Ishikawa (cell line): ENCODE results near the gene DNAJC15.

Experiments
- CEBPB ChIP-seq: IDR thresholded peaks from 2 replicates; pipeline ENCODE4 v1.6.1; 2012
- CREB1 ChIP-seq: IDR thresholded peaks from 2 replicates; pipeline ENCODE4 v1.6.1; 2012; ENCODE audit warnings: low read depth
- EGR1 ChIP-seq: IDR thresholded peaks from 2 replicates; pipeline ENCODE4 v1.6.1; 2012
- EP300 ChIP-seq: IDR thresholded peaks from 2 replicates; pipeline ENCODE4 v1.6.1; 2012; ENCODE audit warnings: borderline replicate concordance
- FOXM1 ChIP-seq: IDR thresholded peaks from 2 replicates; pipeline ENCODE4 v1.6.1; 2012; ENCODE audit warnings: low read depth, borderline replicate concordance
- MAX ChIP-seq: IDR thresholded peaks from 2 replicates; pipeline ENCODE4 v1.6.1; 2012
- NFIC ChIP-seq: IDR thresholded peaks from 2 replicates; pipeline ENCODE4 v1.6.1; 2012
- RAD21 ChIP-seq: IDR thresholded peaks from 2 replicates; pipeline ENCODE4 v1.6.1; 2012; ENCODE audit warnings: low read depth
- TAF1 ChIP-seq: IDR thresholded peaks from 2 replicates; pipeline ENCODE4 v1.6.1; 2012; ENCODE audit warnings: low read depth, mild to moderate bottlenecking
- TCF12 ChIP-seq: IDR thresholded peaks from 2 replicates; pipeline ENCODE4 v1.6.1; 2012; ENCODE audit warnings: low read depth
- TEAD4 ChIP-seq: IDR thresholded peaks from 2 replicates; pipeline ENCODE4 v1.6.1; 2012
- YY1 ChIP-seq: IDR thresholded peaks from 2 replicates; pipeline ENCODE4 v1.6.1; 2012; ENCODE audit warnings: low read depth
- ZBTB7A ChIP-seq: IDR thresholded peaks from 2 replicates; pipeline ENCODE4 v1.6.1; 2012; ENCODE audit warnings: low read depth
- TF ChIP-seq, protein P1 (sequence below): IDR thresholded peaks from 2 replicates; pipeline ENCODE4 v1.6.1; 2012
- TF ChIP-seq, protein P2 (sequence below): IDR thresholded peaks from 2 replicates; pipeline ENCODE4 v1.6.1; 2012; ENCODE audit warnings: low read depth, mild to moderate bottlenecking

Gene DNAJC15

GRCh38 chr13:42996584-42996983 lies 26.8 kb upstream of the DNAJC15 start:
- TF ChIP-seq EP300 (no peak), TAF1 (no peak), TCF12 (no peak)

GRCh38 chr13:42997381-42997780 lies 26.0 kb upstream of the DNAJC15 start:
- TF ChIP-seq, protein P1, sequence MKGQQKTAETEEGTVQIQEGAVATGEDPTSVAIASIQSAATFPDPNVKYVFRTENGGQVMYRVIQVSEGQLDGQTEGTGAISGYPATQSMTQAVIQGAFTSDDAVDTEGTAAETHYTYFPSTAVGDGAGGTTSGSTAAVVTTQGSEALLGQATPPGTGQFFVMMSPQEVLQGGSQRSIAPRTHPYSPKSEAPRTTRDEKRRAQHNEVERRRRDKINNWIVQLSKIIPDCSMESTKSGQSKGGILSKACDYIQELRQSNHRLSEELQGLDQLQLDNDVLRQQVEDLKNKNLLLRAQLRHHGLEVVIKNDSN = no peak
- TF ChIP-seq YY1 (no peak), TAF1 (no peak), EGR1 (no peak), CREB1 (no peak), ZBTB7A (no peak), CEBPB (no peak), FOXM1 (no peak), TEAD4 (no peak)
- TF ChIP-seq, protein P2, sequence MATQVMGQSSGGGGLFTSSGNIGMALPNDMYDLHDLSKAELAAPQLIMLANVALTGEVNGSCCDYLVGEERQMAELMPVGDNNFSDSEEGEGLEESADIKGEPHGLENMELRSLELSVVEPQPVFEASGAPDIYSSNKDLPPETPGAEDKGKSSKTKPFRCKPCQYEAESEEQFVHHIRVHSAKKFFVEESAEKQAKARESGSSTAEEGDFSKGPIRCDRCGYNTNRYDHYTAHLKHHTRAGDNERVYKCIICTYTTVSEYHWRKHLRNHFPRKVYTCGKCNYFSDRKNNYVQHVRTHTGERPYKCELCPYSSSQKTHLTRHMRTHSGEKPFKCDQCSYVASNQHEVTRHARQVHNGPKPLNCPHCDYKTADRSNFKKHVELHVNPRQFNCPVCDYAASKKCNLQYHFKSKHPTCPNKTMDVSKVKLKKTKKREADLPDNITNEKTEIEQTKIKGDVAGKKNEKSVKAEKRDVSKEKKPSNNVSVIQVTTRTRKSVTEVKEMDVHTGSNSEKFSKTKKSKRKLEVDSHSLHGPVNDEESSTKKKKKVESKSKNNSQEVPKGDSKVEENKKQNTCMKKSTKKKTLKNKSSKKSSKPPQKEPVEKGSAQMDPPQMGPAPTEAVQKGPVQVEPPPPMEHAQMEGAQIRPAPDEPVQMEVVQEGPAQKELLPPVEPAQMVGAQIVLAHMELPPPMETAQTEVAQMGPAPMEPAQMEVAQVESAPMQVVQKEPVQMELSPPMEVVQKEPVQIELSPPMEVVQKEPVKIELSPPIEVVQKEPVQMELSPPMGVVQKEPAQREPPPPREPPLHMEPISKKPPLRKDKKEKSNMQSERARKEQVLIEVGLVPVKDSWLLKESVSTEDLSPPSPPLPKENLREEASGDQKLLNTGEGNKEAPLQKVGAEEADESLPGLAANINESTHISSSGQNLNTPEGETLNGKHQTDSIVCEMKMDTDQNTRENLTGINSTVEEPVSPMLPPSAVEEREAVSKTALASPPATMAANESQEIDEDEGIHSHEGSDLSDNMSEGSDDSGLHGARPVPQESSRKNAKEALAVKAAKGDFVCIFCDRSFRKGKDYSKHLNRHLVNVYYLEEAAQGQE = no peak

- TF ChIP-seq RAD21 (no peak), FOXM1 (no peak), CEBPB (no peak), TAF1 (no peak), CREB1 (no peak), EP300 (no peak), TEAD4 (no peak), YY1 (no peak), NFIC (no peak), ZBTB7A (no peak), TCF12 (no peak), EGR1 (no peak), MAX (no peak)
- TF ChIP-seq, protein P2 = no peak
- TF ChIP-seq, protein P1 = no peak
Measured at GRCh38 chr13:42999491-42999890, 23.9 kb upstream of the DNAJC15 start.

DNA sequence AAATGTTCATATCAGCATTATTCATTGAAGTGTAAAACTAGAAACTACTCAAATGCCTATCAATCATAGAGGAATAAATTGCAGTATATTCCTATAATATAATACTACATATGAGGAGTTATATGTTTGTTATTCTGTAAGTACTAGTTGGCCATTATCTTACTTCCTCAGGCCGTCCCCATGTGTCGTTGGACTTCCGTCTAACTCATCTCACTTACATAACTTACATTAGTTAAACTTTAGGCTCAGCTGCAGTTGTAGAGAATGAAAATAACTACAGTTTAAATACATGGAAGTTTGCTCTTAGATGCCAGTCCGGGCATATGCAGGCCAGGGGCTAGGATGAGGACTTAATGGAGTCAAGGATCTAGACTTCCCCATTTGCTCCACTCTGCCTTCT lies 22.7 kb upstream of the DNAJC15 start:
- no peak for TF ChIP-seq TCF12
- TF ChIP-seq RAD21 = no peak
- no peak for TF ChIP-seq FOXM1
- no peak for TF ChIP-seq TAF1
- TF ChIP-seq CREB1 = no peak
- no peak for TF ChIP-seq CEBPB
- TF ChIP-seq, protein P1 = no peak
- TF ChIP-seq MAX = no peak
- no peak for TF ChIP-seq TEAD4

DNA sequence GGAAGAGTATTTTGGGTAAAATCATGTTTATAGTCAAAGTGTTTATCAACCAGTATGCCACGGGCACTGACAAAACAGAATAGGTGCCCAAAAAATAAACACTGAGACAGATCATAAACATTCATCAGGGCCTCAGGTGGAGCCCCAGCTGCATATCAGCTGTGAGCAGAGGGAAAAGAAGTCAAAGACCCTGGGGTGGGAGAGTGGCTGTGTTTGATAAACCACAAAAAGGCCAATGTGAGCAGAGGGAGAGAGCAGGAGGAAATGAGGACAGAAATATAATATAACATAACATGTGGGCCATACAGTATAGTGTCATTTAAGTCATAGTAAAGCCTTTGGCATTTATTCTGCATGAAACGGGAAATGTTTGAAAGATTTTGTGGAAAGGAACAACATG lies 21.4 kb upstream of the DNAJC15 start:
- no peak for TF ChIP-seq RAD21
- TF ChIP-seq EP300 = no peak
- TF ChIP-seq NFIC = no peak
- TF ChIP-seq TAF1 = no peak
- no peak for TF ChIP-seq ZBTB7A
- no peak for TF ChIP-seq YY1
- no peak for TF ChIP-seq CREB1
- no peak for TF ChIP-seq EGR1
- no peak for TF ChIP-seq TCF12
- TF ChIP-seq CEBPB = no peak
- TF ChIP-seq TEAD4 = no peak
- TF ChIP-seq FOXM1 = no peak
- TF ChIP-seq MAX = no peak

DNA sequence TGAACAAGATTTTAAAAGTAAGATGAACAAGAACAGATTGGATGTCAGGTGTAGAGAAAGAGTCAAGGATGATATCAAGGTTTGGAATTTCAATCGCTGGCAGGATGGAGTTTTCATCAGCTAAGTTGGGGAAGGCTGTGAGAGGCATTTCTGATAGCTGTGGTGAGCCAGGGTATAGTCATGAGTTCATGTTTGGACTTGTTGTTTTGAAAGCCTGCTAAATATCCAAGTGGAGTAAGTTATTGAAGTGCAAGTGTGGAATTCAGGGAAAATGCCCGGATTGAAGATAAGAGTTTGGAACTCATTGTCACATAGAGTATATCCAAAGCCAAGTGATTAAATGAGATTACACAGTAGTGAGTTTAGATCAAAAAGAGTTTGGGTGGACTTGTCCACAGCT lies 20.4 kb upstream of the DNAJC15 start:
- TF ChIP-seq FOXM1 (no peak), NFIC (no peak), CEBPB (no peak), TAF1 (no peak), CREB1 (no peak), MAX (no peak), YY1 (no peak), TEAD4 (no peak), TCF12 (no peak), RAD21 (no peak), EGR1 (no peak)
- TF ChIP-seq, protein P2 = no peak
- TF ChIP-seq, protein P1 = no peak
